ENCODE results near the gene SPTLC3.
"Not testable (repeated sequence)": the region's sequence is repeated elsewhere in the genome, so short reads cannot be mapped to it uniquely, and the experiment has no call there.

Gene SPTLC3

GRCh38 chr20:13008761-13009681 is at the start of gene SPTLC3:
SPTLC3 (plus strand) TSS chr20:13008972; CDS start chr20:13009268, 296 bp downstream.
- DNase-seq (ENCODE audit: low read depth in 2 of 2), result no peak

GRCh38 chr20:12961725-12962124 is 47.0 kb upstream of the SPTLC3 start:
- no peak for DNase-seq (ENCODE audit: low read depth in 2 of 2)

- no peak for DNase-seq (ENCODE audit: low read depth in 2 of 2)
Observed at GRCh38 chr20:12962895-12963294, 45.9 kb upstream of the SPTLC3 start.

GRCh38 chr20:12963416-12963815 is 45.4 kb upstream of the SPTLC3 start:
- no peak for DNase-seq (ENCODE audit: low read depth in 2 of 2)

GRCh38 chr20:12965212-12965869 is 43.4 kb upstream of the SPTLC3 start:
- no peak for DNase-seq (ENCODE audit: low read depth in 2 of 2)

- no peak for DNase-seq (ENCODE audit: low read depth in 2 of 2)
Observed at GRCh38 chr20:12965870-12966251, 42.9 kb upstream of the SPTLC3 start.

- no peak for DNase-seq (ENCODE audit: low read depth in 2 of 2)
Observed at GRCh38 chr20:12966468-12967085, 42.2 kb upstream of the SPTLC3 start.

GRCh38 chr20:12967932-12968331 is 40.8 kb upstream of the SPTLC3 start:
- DNase-seq (ENCODE audit: low read depth in 2 of 2), result no peak

- DNase-seq (ENCODE audit: low read depth in 2 of 2), result no peak
Observed at GRCh38 chr20:12968472-12968871, 40.3 kb upstream of the SPTLC3 start.

- no peak for DNase-seq (ENCODE audit: low read depth in 2 of 2)
Observed at GRCh38 chr20:12969071-12969669, 39.6 kb upstream of the SPTLC3 start.

- no peak for DNase-seq (ENCODE audit: low read depth in 2 of 2)
Observed at GRCh38 chr20:12970372-12970821, 38.4 kb upstream of the SPTLC3 start.

- DNase-seq (ENCODE audit: low read depth in 2 of 2), result no peak
Observed at GRCh38 chr20:12975833-12976608, 32.8 kb upstream of the SPTLC3 start.

GRCh38 chr20:12976720-12977309 is 32.0 kb upstream of the SPTLC3 start:
- no peak for DNase-seq (ENCODE audit: low read depth in 2 of 2)

- DNase-seq (ENCODE audit: low read depth in 2 of 2), result no peak
Observed at GRCh38 chr20:12977328-12978125, 31.2 kb upstream of the SPTLC3 start.

GRCh38 chr20:12978126-12978394 is 30.7 kb upstream of the SPTLC3 start:
- DNase-seq (ENCODE audit: low read depth in 2 of 2), result no peak

GRCh38 chr20:12978613-12979495 is 29.9 kb upstream of the SPTLC3 start:
- no peak for DNase-seq (ENCODE audit: low read depth in 2 of 2)

GRCh38 chr20:12979713-12980112 is 29.1 kb upstream of the SPTLC3 start:
- DNase-seq (ENCODE audit: low read depth in 2 of 2), result not testable (repeated sequence)

GRCh38 chr20:12982098-12982497 is 26.7 kb upstream of the SPTLC3 start:
- DNase-seq (ENCODE audit: low read depth in 2 of 2), result no peak

GRCh38 chr20:12984069-12984765 is 24.6 kb upstream of the SPTLC3 start:
- DNase-seq (ENCODE audit: low read depth in 2 of 2), result no peak

Data from stimulated activated CD8-positive, alpha-beta memory T cell treated with anti-CD3 and anti-CD28 coated beads, Interleukin-7, amount 100 ng/mL, for 1 hour (primary cell).